Fibroblast of lung (primary cell): ENCODE results near the gene GALNT7. TPM values are rescaled to one million over a fixed set of nuclear protein-coding genes. Genes with fewer than 3 reads are reported as not detected.
A peak's percentile ranks its signal among the peaks of the same experiment; 100 is the strongest.

Experiments
- DNase-seq, 2 donors: peaks; one replicate each; pipeline versions ENCODE4 v3.0.0 to v3.0.0-alpha.2; 2010; ENCODE audit warnings: low read depth in 2 of 2
- H2AFZ ChIP-seq: 2 replicates; pipeline ENCODE4 v1.5.1; 2012; ENCODE audit warnings: low read length, control low read depth, inconsistent platforms
- H3K27ac ChIP-seq: 2 replicates; pipeline ENCODE4 v1.5.1; 2011; ENCODE audit warnings: low read length, control low read depth; ENCODE audit not compliant: insufficient read depth
- H3K27me3 ChIP-seq: 2 replicates; pipeline ENCODE4 v1.5.1; 2011; ENCODE audit warnings: mild to moderate bottlenecking, low read length; ENCODE audit not compliant: control insufficient read depth, insufficient read depth
- H3K36me3 ChIP-seq: 2 replicates; pipeline ENCODE4 v1.5.1; 2011; ENCODE audit warnings: low read length; ENCODE audit not compliant: control insufficient read depth, insufficient read depth
- H3K4me1 ChIP-seq: 2 replicates; pipeline ENCODE4 v1.5.1; 2011; ENCODE audit warnings: low read length; ENCODE audit not compliant: control insufficient read depth, insufficient read depth; ENCODE audit errors: extremely low read depth
- H3K4me2 ChIP-seq: 2 replicates; pipeline ENCODE4 v1.5.1; 2011; ENCODE audit warnings: low read length, control low read depth; ENCODE audit not compliant: insufficient read depth; ENCODE audit errors: extremely low read depth
- H3K4me3 ChIP-seq, 4 experiments: fragments of 200-600 bp in 1 of 4; sonication (generic) in 1 of 4; replicated peaks in 1 of 4; 2 replicates each; pipeline ENCODE4 v1.5.1; 2011 to 2016; ENCODE audit warnings: low read length in 4 of 4, low read depth in 3 of 4, mild to moderate bottlenecking in 3 of 4, control low read depth in 2 of 4, inconsistent platforms in 1 of 4, mixed read lengths in 1 of 4; ENCODE audit not compliant: insufficient read depth in 1 of 4; ENCODE audit errors: control extremely low read depth in 1 of 4
- H3K79me2 ChIP-seq: 2 replicates; pipeline ENCODE4 v1.5.1; 2012; ENCODE audit warnings: mild to moderate bottlenecking, low read length, inconsistent platforms; ENCODE audit not compliant: control insufficient read depth, insufficient read depth
- H3K9ac ChIP-seq: 2 replicates; pipeline ENCODE4 v1.5.1; 2011; ENCODE audit warnings: mild to moderate bottlenecking, low read length, control low read depth; ENCODE audit not compliant: insufficient read depth
- H3K9me3 ChIP-seq: 2 replicates; pipeline ENCODE4 v1.5.1; 2012; ENCODE audit warnings: low read depth, low read length; ENCODE audit not compliant: control insufficient read depth, insufficient read depth
- H4K20me1 ChIP-seq: 2 replicates; pipeline ENCODE4 v1.5.1; 2011; ENCODE audit warnings: low read length; ENCODE audit not compliant: control insufficient read depth, insufficient read depth; ENCODE audit errors: extremely low read depth
- CTCF ChIP-seq, 2 donors: IDR thresholded peaks in 1 of 2; conservative IDR thresholded peaks in 1 of 2; 1 replicate in 1 of 2; 2 replicates in 1 of 2; pipeline ENCODE4 v1.5.1; 2011 to 2012; ENCODE audit warnings: low read length in 2 of 2, control low read depth in 1 of 2, inconsistent platforms in 1 of 2, low read depth in 1 of 2, mild to moderate bottlenecking in 1 of 2
- EZH2 ChIP-seq: IDR thresholded peaks from 2 replicates; pipeline ENCODE4 v1.5.1; 2012; ENCODE audit warnings: low read length, control low read depth, mild to moderate bottlenecking; ENCODE audit errors: missing control alignments
- polyA plus RNA-seq, 2 donors: library from polyadenylated mRNA; depleted of rRNA in 1 of 2; stranded (reverse) in 1 of 2; unstranded in 1 of 2; fragments of >200 nt; gene quantifications; 2 replicates each; pipeline ENCODE4 v1.2.1, GENCODE V29; 2011 to 2012; ENCODE audit warnings: missing spikeins in 1 of 2
- total RNA-seq: library from RNA; depleted of rRNA; stranded (reverse); fragments of >200 nt; gene quantifications from 2 replicates; pipeline ENCODE4 v1.2.1, GENCODE V29; 2014

Gene GALNT7
- total and polyA plus RNA-seq, 2 donors (not counting 1 experiment from before 2014, with no cell fraction given), result 40.4 to 45.4 TPM

DNA sequence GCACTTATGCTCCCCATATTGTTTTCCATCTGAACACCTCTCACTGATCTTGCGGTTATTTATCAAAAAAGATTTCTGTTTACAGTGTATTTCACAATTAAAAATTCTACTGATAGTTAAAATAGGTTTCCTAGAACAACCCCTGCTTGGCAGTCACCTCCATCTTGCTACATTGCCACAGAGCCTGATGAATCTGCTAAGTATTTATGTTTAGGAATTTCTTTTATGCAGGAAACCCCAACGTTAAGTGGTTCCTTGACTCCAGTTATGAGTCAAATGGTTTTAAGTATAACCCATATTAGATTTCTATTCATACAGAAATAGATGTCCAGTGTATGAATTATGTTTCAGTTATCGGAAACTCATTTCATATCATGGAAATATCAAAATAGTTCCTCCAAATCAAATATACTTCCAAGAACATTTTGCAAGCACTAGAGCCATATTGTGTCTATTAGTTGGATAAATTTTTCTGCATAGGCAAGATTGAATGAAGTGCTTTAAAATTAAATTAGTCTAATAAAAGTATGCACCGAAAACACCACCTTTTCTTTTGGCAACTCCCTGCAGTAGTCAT lies 20.6 kb downstream of the GALNT7 start:
- Histone ChIP-seq H2AFZ (no peak overlapping the region), H3K79me2 (no peaks in the 10 kb centered on the region), H3K4me2 (no peak overlapping the region), H3K4me3 (no peak overlapping the region), H3K27me3 (no peaks in the 10 kb centered on the region), H3K27ac (no peak overlapping the region), H3K4me1 (peaks cover 2% of the 10 kb centered on the region), H3K36me3 (no peaks in the 10 kb centered on the region), H4K20me1 (no peaks in the 10 kb centered on the region), H3K9me3 (no peaks in the 10 kb centered on the region), H3K9ac (no peak overlapping the region)
- peak; percentile 55 to 84 for DNase-seq
- no peak for TF ChIP-seq CTCF (conservative IDR thresholded peaks at IDR 0.05 in 1 of 2, IDR thresholded peaks at IDR 0.05 in 1 of 2; ENCODE audit: low read depth in 1 of 2, low read length in 2 of 2)
- no peak for TF ChIP-seq EZH2

DNA sequence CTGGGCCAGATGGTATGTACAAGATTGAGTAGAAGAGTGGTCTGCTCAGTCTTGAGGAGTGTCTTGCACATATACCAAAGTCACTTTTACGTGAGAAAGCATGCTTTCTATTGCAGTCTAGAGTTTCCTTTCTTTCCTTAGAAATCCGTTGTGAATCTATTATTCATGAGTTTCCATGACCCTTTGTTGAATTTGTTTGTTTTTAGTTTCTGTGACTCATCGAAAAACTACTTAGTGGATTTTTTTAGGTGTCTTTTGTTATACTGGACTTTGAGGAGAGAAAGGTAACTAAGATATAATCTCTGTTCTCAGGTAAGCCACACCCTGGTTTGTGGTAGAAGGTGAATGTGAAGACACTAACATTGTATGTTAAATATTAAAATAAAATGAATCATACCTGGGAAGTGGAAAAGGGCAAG lies 23.0 kb downstream of the GALNT7 start:
- Histone ChIP-seq H3K9ac (no peak overlapping the region), H3K27ac (no peak overlapping the region), H3K27me3 (no peaks in the 10 kb centered on the region), H3K4me1 (peaks cover 2% of the 10 kb centered on the region), H3K36me3 (no peaks in the 10 kb centered on the region), H2AFZ (no peak overlapping the region), H3K79me2 (no peaks in the 10 kb centered on the region), H4K20me1 (no peaks in the 10 kb centered on the region), H3K9me3 (no peaks in the 10 kb centered on the region), H3K4me2 (no peak overlapping the region), H3K4me3 (no peak overlapping the region)
- DNase-seq, result peak; percentile 32 to 71
- TF ChIP-seq EZH2 (no peak), CTCF (conservative IDR thresholded peaks at IDR 0.05 in 1 of 2, IDR thresholded peaks at IDR 0.05 in 1 of 2; ENCODE audit: low read depth in 1 of 2, low read length in 2 of 2) (no peak)

- Histone ChIP-seq H3K27ac (no peak overlapping the region), H3K4me3 (no peak overlapping the region), H3K79me2 (no peaks in the 10 kb centered on the region), H3K4me2 (no peak overlapping the region), H3K9ac (no peak overlapping the region), H2AFZ (no peak overlapping the region), H3K36me3 (no peaks in the 10 kb centered on the region), H3K27me3 (no peaks in the 10 kb centered on the region), H4K20me1 (no peaks in the 10 kb centered on the region), H3K9me3 (no peaks in the 10 kb centered on the region), H3K4me1 (no peaks in the 10 kb centered on the region)
- DNase-seq, result no peak
- TF ChIP-seq CTCF (conservative IDR thresholded peaks at IDR 0.05 in 1 of 2, IDR thresholded peaks at IDR 0.05 in 1 of 2; ENCODE audit: low read depth in 1 of 2, low read length in 2 of 2) (peak in 1 of 2 donors; percentile 8), EZH2 (no peak)
Observed at GRCh38 chr4:173192375-173193162, 24.0 kb downstream of the GALNT7 start.
